ENCODE data around the gene LRP8. TPM values are rescaled to one million over a fixed set of nuclear protein-coding genes. Genes with fewer than 3 reads are reported as not detected.

Gene LRP8
- polyA plus RNA-seq, 2 of the 4 experiments (the other 2 are of a cell fraction): 32.6 to 46.1 TPM

- ChIA-PET CTCF (interaction anchor here (0.6 to 1.7 kb wide), 3 partner anchors 20 to 66 kb away, joined by 3 to 6 read pairs (median 3); no protein-coding TSS in a partner anchor), POLR2A (interaction anchor here (0.9 to 1.3 kb wide), 3 partner anchors 8 to 67 kb away, joined by 3 read pairs; no protein-coding TSS in a partner anchor)
- H3K4me3 ChIP-seq: peak overlapping the region; percentile 100
- peak overlapping the region; percentile 97 for H3K4me2 ChIP-seq
- 0% methylated on average over 6 of the region's 53 CpGs for WGBS (ENCODE audit: missing lambda C conversion rate)
- no peak for TF ChIP-seq CBX8 (IDR thresholded peaks at IDR 0.05)
- no peak for TF ChIP-seq HOXB13 (CRISPR knock-in tag; IDR thresholded peaks at IDR 0.05; ENCODE audit: low read depth)
- peak; percentile 15; the same call in 1 of the 2 replicates for TF ChIP-seq KDM1A (IDR thresholded peaks at IDR 0.05; ENCODE audit: low read depth)
- TF ChIP-seq HOXB5 (CRISPR knock-in tag; IDR thresholded peaks at IDR 0.05): no peak
- TF ChIP-seq PHF8 (IDR thresholded peaks at IDR 0.05; ENCODE audit: borderline replicate concordance, low read depth): peak; percentile 24
- TF ChIP-seq TFCP2L1 (CRISPR knock-in tag; IDR thresholded peaks at IDR 0.05): no peak
- TF ChIP-seq HMGXB4 (CRISPR knock-in tag; IDR thresholded peaks at IDR 0.05; ENCODE audit: borderline replicate concordance): no peak
- no peak for TF ChIP-seq SMC3 (IDR thresholded peaks at IDR 0.05)
- no peak for TF ChIP-seq BHLHE40 (IDR thresholded peaks at IDR 0.05; ENCODE audit: low read depth, low read length)
- peak; percentile 64 for TF ChIP-seq E2F6 (IDR thresholded peaks at IDR 0.05; ENCODE audit: borderline replicate concordance, low read depth)
- TF ChIP-seq REST (IDR thresholded peaks at IDR 0.05): 0 out of 2 replicates have a peak, but pooled peaks have one; percentile 12
- TF ChIP-seq USF2 (IDR thresholded peaks at IDR 0.05): no peak
- no peak for TF ChIP-seq POLR2AphosphoS2 (conservative IDR thresholded peaks at IDR 0.05; ENCODE audit: low read length)
- peak; percentile 75; the same call in 1 of the 2 replicates for TF ChIP-seq TP53 (CRISPR knock-in tag; IDR thresholded peaks at IDR 0.05)
- TF ChIP-seq MAX (IDR thresholded peaks at IDR 0.05): peak; percentile 81
- peak; percentile 39; the same call in 1 of the 2 replicates for TF ChIP-seq FOSB (CRISPR knock-in tag; IDR thresholded peaks at IDR 0.05)
- TF ChIP-seq MYC (IDR thresholded peaks at IDR 0.05; ENCODE audit: borderline replicate concordance, low read length): peak; percentile 66; the same call in 1 of the 2 replicates
- no peak for TF ChIP-seq BCL3 (IDR thresholded peaks at IDR 0.05)
- no peak for TF ChIP-seq FOSL2 (IDR thresholded peaks at IDR 0.05)
- TF ChIP-seq FOSL2 (CRISPR knock-in tag; IDR thresholded peaks at IDR 0.05): no peak
- no peak for TF ChIP-seq RAD21 (conservative IDR thresholded peaks at IDR 0.05 in 1 of 2, IDR thresholded peaks at IDR 0.05 in 1 of 2)
- TF ChIP-seq RNF2 (IDR thresholded peaks at IDR 0.05; ENCODE audit: borderline replicate concordance, low read depth): no peak
- no peak for TF ChIP-seq CBX2 (IDR thresholded peaks at IDR 0.05; ENCODE audit: borderline replicate concordance, low read depth)
- peak overlapping the region; percentile 95 to 99 for H3K27ac ChIP-seq
- H3K4me1 ChIP-seq: peaks cover 19% of the 10 kb centered on the region
- DNase-seq (ENCODE audit: low read depth in 1 of 2, low spot score in 1 of 2): peak in 1 of 2 experiments; percentile 29
- no peak for FAIRE-seq
- ATAC-seq: peak; percentile 57 to 74
- H3K9me3 ChIP-seq: no peaks in the 10 kb centered on the region
Observed at GRCh38 chr1:53326598-53327181, 1.2 kb downstream of the LRP8 start.
